Measurements from ENCODE around the gene RRP1B. TPM values are rescaled to one million over a fixed set of nuclear protein-coding genes. Genes with fewer than 3 reads are reported as not detected.

Gene RRP1B
- total RNA-seq, 1 donor, result 17.4 TPM

DNA sequence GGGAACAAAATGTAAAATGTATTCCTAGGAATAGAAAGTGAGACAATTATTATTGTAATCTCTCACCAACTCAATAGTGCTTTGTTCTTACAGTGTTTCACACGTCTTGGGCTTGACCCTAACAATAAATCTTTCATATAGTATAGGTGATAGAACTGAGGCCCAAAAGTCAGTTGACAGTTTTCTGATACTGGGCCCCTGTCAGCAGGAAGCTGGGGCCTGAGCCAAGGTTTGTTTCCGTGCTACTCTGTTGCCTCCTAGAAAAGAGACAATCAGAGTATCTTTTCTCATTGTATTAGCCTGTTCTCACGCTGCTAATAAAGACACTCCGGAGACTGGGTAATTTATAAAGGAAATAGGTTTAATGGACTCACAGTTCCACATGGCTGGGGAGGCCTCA, 5.0 kb downstream of the RRP1B start:
- H3K36me3 ChIP-seq (ENCODE audit: insufficient read depth, low read length), result peaks cover 6% of the 10 kb centered on the region
- peaks cover 69% of the 10 kb centered on the region for H3K79me2 ChIP-seq (ENCODE audit: insufficient read depth, low read length)
- TF ChIP-seq, protein P1, sequence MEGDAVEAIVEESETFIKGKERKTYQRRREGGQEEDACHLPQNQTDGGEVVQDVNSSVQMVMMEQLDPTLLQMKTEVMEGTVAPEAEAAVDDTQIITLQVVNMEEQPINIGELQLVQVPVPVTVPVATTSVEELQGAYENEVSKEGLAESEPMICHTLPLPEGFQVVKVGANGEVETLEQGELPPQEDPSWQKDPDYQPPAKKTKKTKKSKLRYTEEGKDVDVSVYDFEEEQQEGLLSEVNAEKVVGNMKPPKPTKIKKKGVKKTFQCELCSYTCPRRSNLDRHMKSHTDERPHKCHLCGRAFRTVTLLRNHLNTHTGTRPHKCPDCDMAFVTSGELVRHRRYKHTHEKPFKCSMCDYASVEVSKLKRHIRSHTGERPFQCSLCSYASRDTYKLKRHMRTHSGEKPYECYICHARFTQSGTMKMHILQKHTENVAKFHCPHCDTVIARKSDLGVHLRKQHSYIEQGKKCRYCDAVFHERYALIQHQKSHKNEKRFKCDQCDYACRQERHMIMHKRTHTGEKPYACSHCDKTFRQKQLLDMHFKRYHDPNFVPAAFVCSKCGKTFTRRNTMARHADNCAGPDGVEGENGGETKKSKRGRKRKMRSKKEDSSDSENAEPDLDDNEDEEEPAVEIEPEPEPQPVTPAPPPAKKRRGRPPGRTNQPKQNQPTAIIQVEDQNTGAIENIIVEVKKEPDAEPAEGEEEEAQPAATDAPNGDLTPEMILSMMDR (IDR thresholded peaks at IDR 0.05; ENCODE audit: extremely low read depth, low read depth, low read length), result no peak

DNA sequence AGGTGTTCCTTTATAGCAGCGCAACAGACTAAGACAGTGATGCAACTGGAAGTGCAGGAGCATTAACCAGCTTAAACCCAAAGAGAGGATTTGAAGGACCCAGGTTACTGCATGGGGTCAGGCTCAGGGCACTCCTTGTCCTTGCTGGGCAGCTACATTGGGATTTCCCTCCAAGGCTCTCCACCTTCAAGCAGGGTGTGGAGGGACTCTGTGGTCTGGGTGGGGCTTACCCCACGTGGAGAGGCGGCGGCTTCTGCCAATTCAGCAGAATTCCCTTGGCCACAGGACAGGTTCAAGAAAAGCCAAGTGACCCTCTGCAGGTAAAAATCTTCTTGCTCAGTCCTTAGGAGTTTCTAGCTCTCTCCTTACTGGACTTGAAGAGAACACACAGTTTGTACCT, 6.5 kb downstream of the RRP1B start:
- TF ChIP-seq, protein P1 (IDR thresholded peaks at IDR 0.05; ENCODE audit: extremely low read depth, low read depth, low read length), result no peak
- Histone ChIP-seq H3K79me2 (ENCODE audit: insufficient read depth, low read length) (peaks cover 60% of the 10 kb centered on the region), H3K9me3 (ENCODE audit: low read depth, low read length) (no peaks in the 10 kb centered on the region), H3K36me3 (ENCODE audit: insufficient read depth, low read length) (peaks cover 10% of the 10 kb centered on the region), H4K20me1 (ENCODE audit: insufficient read depth, low read length) (peaks cover 71% of the 10 kb centered on the region), H3K27me3 (ENCODE audit: insufficient read depth, low read length) (no peaks in the 10 kb centered on the region), H3K4me3 (ENCODE audit: insufficient read depth, low read length) (no peak overlapping the region), H3K4me1 (ENCODE audit: insufficient read depth, low read length) (peaks cover 6% of the 10 kb centered on the region), H3K27ac (ENCODE audit: low read depth, low read length) (no peak overlapping the region), H2AFZ (ENCODE audit: low read length) (no peak overlapping the region), H3K4me2 (ENCODE audit: insufficient read depth, low read length) (no peak overlapping the region)
- DNase-seq (ENCODE audit: insufficient read length, low spot score, missing footprints), result no peak

More for the DNA sequence above, 5.0 kb downstream of the RRP1B start:
- Histone ChIP-seq H3K27me3 (ENCODE audit: insufficient read depth, low read length) (no peaks in the 10 kb centered on the region), H3K4me2 (ENCODE audit: insufficient read depth, low read length) (no peak overlapping the region), H4K20me1 (ENCODE audit: insufficient read depth, low read length) (peaks cover 63% of the 10 kb centered on the region), H3K4me1 (ENCODE audit: insufficient read depth, low read length) (peaks cover 16% of the 10 kb centered on the region), H2AFZ (ENCODE audit: low read length) (no peak overlapping the region), H3K4me3 (ENCODE audit: insufficient read depth, low read length) (no peak overlapping the region), H3K9me3 (ENCODE audit: low read depth, low read length) (no peaks in the 10 kb centered on the region), H3K27ac (ENCODE audit: low read depth, low read length) (no peak overlapping the region)
- DNase-seq (ENCODE audit: insufficient read length, low spot score, missing footprints), result no peak

DNA sequence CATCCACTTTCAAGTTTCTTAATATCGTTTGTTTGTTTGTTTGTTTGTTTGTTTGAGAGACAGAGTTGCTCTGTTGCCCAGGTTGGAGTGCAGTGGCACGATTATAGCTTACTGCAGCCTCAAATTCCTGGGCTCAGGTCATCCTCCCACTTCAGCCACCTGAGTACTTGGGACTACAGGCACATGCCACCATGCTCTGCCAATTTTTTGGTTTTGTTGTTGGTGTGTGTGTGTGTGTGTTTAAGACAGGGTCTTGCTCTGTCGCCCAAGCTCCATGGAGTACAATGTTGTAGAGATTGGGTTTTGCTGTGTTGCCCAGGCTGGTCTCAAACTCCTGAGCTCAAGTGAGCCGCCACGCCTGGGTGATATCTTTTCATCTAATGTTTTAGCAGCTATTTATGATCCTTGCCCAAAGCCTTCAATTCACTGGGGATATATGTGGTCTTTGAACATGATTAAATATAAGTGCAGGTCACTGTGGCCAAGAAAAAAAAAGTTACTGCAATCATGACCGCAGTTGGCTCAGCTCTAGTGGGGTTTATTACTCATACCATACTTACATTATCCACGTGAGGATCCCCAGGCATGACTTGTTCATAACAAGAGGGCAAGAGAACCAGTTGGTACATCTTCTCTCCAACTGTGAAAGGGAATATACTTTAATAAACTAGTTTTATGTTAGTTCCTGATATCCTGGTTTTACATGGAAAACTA, 8.0 kb downstream of the RRP1B start:
- peak overlapping the region; percentile 39 for H3K4me2 ChIP-seq (ENCODE audit: insufficient read depth, low read length)
- peaks cover 46% of the 10 kb centered on the region for H3K79me2 ChIP-seq (ENCODE audit: insufficient read depth, low read length)
- TF ChIP-seq, protein P1 (IDR thresholded peaks at IDR 0.05; ENCODE audit: extremely low read depth, low read depth, low read length), result no peak
- no peaks in the 10 kb centered on the region for H3K9me3 ChIP-seq (ENCODE audit: low read depth, low read length)
- H3K4me1 ChIP-seq (ENCODE audit: insufficient read depth, low read length), result peaks cover 6% of the 10 kb centered on the region
- H3K27ac ChIP-seq (ENCODE audit: low read depth, low read length), result no peak overlapping the region
- peak; percentile 96 for DNase-seq (ENCODE audit: insufficient read length, low spot score, missing footprints)
- no peaks in the 10 kb centered on the region for H3K27me3 ChIP-seq (ENCODE audit: insufficient read depth, low read length)
- H3K4me3 ChIP-seq (ENCODE audit: insufficient read depth, low read length), result no peak overlapping the region
- no peak overlapping the region for H2AFZ ChIP-seq (ENCODE audit: low read length)
- peaks cover 67% of the 10 kb centered on the region for H4K20me1 ChIP-seq (ENCODE audit: insufficient read depth, low read length)
- peaks cover 9% of the 10 kb centered on the region for H3K36me3 ChIP-seq (ENCODE audit: insufficient read depth, low read length)

DNA sequence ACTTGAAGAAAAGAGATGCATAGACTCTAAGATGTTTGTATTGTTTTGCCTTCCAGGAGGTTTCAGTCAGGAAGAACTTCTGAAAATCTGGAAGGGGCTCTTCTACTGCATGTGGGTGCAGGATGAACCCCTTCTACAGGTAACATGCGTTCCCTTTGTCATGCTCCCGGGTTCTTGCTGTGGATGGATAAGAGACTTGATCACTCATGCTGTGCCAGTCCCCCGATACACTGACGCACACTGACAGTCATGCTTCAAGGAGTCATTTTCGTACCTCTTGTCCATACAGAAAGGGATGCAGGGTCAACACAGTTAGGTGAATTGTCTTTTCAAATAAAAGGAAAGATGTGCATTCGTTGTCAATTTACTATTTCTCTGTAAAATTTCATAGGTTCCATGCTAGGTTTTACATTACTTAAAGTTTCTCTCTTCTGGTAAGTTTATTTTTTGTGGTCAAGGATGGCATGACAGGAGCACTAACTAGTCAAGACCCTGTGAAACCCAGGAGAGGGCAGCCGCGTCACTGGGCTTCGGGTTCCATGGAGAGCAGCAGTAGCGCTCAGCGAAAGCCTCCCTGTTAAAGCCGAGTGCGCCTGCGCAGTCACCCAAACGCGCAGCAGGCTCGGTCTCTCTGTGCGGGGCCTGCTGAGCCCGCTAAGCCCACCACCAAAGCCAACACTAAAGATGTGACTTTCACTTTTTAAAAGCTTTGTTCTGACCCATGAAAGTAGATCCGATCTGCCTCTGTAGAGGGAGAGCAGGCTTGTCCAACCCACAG, 10.7 kb downstream of the RRP1B start:
- Histone ChIP-seq H3K27ac (ENCODE audit: low read depth, low read length) (no peak overlapping the region), H3K27me3 (ENCODE audit: insufficient read depth, low read length) (no peaks in the 10 kb centered on the region), H3K79me2 (ENCODE audit: insufficient read depth, low read length) (peaks cover 32% of the 10 kb centered on the region), H3K36me3 (ENCODE audit: insufficient read depth, low read length) (peaks cover 13% of the 10 kb centered on the region), H3K4me1 (ENCODE audit: insufficient read depth, low read length) (peaks cover 6% of the 10 kb centered on the region), H3K4me3 (ENCODE audit: insufficient read depth, low read length) (no peak overlapping the region), H3K4me2 (ENCODE audit: insufficient read depth, low read length) (no peak overlapping the region), H3K9me3 (ENCODE audit: low read depth, low read length) (no peaks in the 10 kb centered on the region), H4K20me1 (ENCODE audit: insufficient read depth, low read length) (peaks cover 55% of the 10 kb centered on the region), H2AFZ (ENCODE audit: low read length) (no peak overlapping the region)
- TF ChIP-seq, protein P1 (IDR thresholded peaks at IDR 0.05; ENCODE audit: extremely low read depth, low read depth, low read length), result no peak
- DNase-seq (ENCODE audit: insufficient read length, low spot score, missing footprints), result no peak
